ENCODE measurements around the gene SDR42E1.

DNA sequence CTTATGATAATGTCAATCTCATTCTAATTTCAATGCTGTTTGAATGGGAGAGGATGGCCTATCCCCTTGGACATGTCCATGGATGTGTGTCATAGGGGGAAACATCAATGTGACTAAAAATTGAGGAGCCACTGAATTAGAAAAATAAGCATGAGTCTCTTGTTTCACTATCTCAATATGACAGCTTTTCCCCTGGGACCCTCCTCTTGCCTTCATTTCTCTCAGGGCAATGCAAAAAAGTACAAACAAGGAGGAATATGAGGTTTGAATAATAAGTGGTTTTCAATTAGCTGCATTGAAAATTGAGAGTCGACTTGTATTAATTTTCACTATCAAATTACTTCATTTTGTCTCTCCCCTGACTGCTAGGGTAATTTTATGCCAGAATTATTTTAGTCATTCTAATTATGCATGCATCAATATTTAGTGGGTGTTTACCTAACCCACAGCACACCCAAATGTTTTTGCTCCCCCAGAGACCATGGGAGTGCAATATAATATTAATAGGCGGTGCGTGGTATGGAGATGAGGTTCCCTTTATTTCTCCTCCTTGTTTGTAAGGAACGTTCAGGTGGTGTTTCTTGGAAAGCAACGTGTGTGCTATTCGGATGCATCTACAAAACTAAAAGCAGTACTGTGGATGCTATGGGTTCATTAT is 6.8 kb upstream of the SDR42E1 start:
- TF ChIP-seq, protein P1, sequence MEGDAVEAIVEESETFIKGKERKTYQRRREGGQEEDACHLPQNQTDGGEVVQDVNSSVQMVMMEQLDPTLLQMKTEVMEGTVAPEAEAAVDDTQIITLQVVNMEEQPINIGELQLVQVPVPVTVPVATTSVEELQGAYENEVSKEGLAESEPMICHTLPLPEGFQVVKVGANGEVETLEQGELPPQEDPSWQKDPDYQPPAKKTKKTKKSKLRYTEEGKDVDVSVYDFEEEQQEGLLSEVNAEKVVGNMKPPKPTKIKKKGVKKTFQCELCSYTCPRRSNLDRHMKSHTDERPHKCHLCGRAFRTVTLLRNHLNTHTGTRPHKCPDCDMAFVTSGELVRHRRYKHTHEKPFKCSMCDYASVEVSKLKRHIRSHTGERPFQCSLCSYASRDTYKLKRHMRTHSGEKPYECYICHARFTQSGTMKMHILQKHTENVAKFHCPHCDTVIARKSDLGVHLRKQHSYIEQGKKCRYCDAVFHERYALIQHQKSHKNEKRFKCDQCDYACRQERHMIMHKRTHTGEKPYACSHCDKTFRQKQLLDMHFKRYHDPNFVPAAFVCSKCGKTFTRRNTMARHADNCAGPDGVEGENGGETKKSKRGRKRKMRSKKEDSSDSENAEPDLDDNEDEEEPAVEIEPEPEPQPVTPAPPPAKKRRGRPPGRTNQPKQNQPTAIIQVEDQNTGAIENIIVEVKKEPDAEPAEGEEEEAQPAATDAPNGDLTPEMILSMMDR (IDR thresholded peaks at IDR 0.05): no peak
- TF ChIP-seq, protein P2, sequence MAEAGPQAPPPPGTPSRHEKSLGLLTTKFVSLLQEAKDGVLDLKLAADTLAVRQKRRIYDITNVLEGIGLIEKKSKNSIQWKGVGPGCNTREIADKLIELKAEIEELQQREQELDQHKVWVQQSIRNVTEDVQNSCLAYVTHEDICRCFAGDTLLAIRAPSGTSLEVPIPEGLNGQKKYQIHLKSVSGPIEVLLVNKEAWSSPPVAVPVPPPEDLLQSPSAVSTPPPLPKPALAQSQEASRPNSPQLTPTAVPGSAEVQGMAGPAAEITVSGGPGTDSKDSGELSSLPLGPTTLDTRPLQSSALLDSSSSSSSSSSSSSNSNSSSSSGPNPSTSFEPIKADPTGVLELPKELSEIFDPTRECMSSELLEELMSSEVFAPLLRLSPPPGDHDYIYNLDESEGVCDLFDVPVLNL (CRISPR knock-in tag; IDR thresholded peaks at IDR 0.05; ENCODE audit: borderline replicate concordance, low read depth): no peak
- TF ChIP-seq, protein P3, sequence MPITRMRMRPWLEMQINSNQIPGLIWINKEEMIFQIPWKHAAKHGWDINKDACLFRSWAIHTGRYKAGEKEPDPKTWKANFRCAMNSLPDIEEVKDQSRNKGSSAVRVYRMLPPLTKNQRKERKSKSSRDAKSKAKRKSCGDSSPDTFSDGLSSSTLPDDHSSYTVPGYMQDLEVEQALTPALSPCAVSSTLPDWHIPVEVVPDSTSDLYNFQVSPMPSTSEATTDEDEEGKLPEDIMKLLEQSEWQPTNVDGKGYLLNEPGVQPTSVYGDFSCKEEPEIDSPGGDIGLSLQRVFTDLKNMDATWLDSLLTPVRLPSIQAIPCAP (CRISPR knock-in tag; IDR thresholded peaks at IDR 0.05): no peak
- TF ChIP-seq, protein P4, sequence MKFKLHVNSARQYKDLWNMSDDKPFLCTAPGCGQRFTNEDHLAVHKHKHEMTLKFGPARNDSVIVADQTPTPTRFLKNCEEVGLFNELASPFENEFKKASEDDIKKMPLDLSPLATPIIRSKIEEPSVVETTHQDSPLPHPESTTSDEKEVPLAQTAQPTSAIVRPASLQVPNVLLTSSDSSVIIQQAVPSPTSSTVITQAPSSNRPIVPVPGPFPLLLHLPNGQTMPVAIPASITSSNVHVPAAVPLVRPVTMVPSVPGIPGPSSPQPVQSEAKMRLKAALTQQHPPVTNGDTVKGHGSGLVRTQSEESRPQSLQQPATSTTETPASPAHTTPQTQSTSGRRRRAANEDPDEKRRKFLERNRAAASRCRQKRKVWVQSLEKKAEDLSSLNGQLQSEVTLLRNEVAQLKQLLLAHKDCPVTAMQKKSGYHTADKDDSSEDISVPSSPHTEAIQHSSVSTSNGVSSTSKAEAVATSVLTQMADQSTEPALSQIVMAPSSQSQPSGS (CRISPR knock-in tag; IDR thresholded peaks at IDR 0.05; ENCODE audit: borderline replicate concordance, low read depth): no peak
- TF ChIP-seq ELF4 (CRISPR knock-in tag; IDR thresholded peaks at IDR 0.05; ENCODE audit: low read depth) (no peak), NFYB (CRISPR knock-in tag; conservative IDR thresholded peaks at IDR 0.05; ENCODE audit: low read depth) (no peak), FOXK1 (CRISPR knock-in tag; IDR thresholded peaks at IDR 0.05) (no peak), NR2C2 (CRISPR knock-in tag; IDR thresholded peaks at IDR 0.05) (no peak), PRRX2 (CRISPR knock-in tag; IDR thresholded peaks at IDR 0.05) (no peak), CREB1 (CRISPR knock-in tag; IDR thresholded peaks at IDR 0.05) (no peak)
- TF ChIP-seq, protein P5, sequence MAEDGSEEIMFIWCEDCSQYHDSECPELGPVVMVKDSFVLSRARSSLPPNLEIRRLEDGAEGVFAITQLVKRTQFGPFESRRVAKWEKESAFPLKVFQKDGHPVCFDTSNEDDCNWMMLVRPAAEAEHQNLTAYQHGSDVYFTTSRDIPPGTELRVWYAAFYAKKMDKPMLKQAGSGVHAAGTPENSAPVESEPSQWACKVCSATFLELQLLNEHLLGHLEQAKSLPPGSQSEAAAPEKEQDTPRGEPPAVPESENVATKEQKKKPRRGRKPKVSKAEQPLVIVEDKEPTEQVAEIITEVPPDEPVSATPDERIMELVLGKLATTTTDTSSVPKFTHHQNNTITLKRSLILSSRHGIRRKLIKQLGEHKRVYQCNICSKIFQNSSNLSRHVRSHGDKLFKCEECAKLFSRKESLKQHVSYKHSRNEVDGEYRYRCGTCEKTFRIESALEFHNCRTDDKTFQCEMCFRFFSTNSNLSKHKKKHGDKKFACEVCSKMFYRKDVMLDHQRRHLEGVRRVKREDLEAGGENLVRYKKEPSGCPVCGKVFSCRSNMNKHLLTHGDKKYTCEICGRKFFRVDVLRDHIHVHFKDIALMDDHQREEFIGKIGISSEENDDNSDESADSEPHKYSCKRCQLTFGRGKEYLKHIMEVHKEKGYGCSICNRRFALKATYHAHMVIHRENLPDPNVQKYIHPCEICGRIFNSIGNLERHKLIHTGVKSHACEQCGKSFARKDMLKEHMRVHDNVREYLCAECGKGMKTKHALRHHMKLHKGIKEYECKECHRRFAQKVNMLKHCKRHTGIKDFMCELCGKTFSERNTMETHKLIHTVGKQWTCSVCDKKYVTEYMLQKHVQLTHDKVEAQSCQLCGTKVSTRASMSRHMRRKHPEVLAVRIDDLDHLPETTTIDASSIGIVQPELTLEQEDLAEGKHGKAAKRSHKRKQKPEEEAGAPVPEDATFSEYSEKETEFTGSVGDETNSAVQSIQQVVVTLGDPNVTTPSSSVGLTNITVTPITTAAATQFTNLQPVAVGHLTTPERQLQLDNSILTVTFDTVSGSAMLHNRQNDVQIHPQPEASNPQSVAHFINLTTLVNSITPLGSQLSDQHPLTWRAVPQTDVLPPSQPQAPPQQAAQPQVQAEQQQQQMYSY (CRISPR knock-in tag; IDR thresholded peaks at IDR 0.05): no peak
- TF ChIP-seq, protein P6, sequence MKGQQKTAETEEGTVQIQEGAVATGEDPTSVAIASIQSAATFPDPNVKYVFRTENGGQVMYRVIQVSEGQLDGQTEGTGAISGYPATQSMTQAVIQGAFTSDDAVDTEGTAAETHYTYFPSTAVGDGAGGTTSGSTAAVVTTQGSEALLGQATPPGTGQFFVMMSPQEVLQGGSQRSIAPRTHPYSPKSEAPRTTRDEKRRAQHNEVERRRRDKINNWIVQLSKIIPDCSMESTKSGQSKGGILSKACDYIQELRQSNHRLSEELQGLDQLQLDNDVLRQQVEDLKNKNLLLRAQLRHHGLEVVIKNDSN (CRISPR knock-in tag; IDR thresholded peaks at IDR 0.05): no peak
